ENCODE measurements around the gene TLR9. TPM values are rescaled to one million over a fixed set of nuclear protein-coding genes. Genes with fewer than 3 reads are reported as not detected.

The TLR9 gene
- total and polyA plus RNA-seq, 9 of the 15 experiments (the other 6 are each of a cell fraction or from before 2014, with no cell fraction given), result not detected

DNA sequence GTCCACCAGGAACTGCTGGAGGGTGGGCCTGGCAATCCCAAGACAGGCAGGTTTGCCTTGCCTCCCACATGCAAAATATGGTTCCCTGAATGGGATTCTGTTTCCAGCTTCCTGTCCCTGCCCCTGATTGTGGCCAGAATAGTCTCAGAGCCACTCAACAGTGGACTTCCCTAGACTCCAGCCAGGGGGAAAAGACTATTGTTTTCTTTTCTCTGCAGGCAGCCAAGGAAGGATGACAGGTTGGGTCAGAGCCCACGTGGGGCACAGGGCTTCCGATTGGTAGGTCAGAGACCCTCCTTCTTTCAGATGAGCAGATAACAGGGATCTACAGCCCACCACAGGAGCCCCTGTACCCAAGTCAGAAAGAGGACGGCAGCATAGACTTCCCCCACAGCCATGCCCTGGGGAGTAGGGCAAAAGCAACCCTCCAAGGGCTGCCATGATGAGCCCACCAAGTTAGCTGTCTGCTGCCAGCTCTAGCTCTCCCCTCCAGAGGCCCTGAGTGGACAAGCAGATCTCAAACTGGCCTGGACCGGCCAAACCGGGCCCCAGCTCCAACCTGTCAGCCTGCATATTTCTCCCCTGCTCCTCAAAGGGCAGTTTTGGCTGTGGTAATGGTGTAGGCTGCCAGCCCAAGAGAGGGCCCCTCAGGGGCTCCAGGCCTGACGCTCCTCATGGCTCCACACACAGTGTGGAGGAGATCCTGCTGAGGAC, 6.4 kb downstream of the TLR9 start:
- FAIRE-seq (no peak), DNase-seq (ENCODE audit: extremely low read depth in 1 of 4, low spot score in 3 of 4) (no peak), ATAC-seq (no peak)
- Histone ChIP-seq H3K27me3 (ENCODE audit: control insufficient read depth in 2 of 2, insufficient read depth in 2 of 2, low read length in 2 of 2) (no peaks in the 10 kb centered on the region), H3K27ac (ENCODE audit: extremely low read depth, low read depth, low read length) (no peak overlapping the region), H3K4me2 (ENCODE audit: insufficient read depth, low read length) (peak overlapping the region; percentile 59), H3K9me1 (ENCODE audit: control insufficient read depth, insufficient read depth, low read length) (no peaks in the 10 kb centered on the region), H3K9ac (ENCODE audit: insufficient read depth in 1 of 2, low read depth in 2 of 2, low read length in 2 of 2) (peak overlapping the region in 1 of 2 experiments; percentile 84; a peak in 3 of 4 replicates), H3K79me2 (ENCODE audit: control insufficient read depth, insufficient read depth, low read length) (no peaks in the 10 kb centered on the region), H3K4me3 (no peak overlapping the region), H4K20me1 (replicated peaks; ENCODE audit: control insufficient read depth, insufficient read depth, low read length) (no peaks in the 10 kb centered on the region), H3K4me1 (replicated peaks in 1 of 2; ENCODE audit: control insufficient read depth in 2 of 2, insufficient read depth in 2 of 2, low read length in 2 of 2) (peaks cover 27 to 52% of the 10 kb centered on the region in 2 experiments), H2AFZ (ENCODE audit: low read depth, low read length) (peak overlapping the region; percentile 74), H3K9me3 (replicated peaks; ENCODE audit: control insufficient read depth, insufficient read depth, low read depth, low read length) (no peaks in the 10 kb centered on the region), H3K36me3 (ENCODE audit: control insufficient read depth, insufficient read depth, low read length) (peaks cover 11% of the 10 kb centered on the region)
- 44% methylated on average over 5 of the region's 6 CpGs for WGBS (ENCODE audit: insufficient coverage, low coverage, missing lambda C conversion rate)
- in situ Hi-C loops (cut with MboI), result no loop called here
- ChIA-PET POLR2A (no interaction called here), CTCF (ENCODE audit: low intra/inter-chr PET ratio) (interaction anchor here (0.8 kb wide), 1 partner anchor 119 kb away, joined by 3 read pairs; no protein-coding TSS in a partner anchor)
- TF ChIP-seq MEF2D (tag; conservative IDR thresholded peaks at IDR 0.05; ENCODE audit: low read depth) (no peak), RBFOX2 (IDR thresholded peaks at IDR 0.05; ENCODE audit: low read depth, low read length) (peak; percentile 2; the same call in 1 of the 2 replicates), BCL6 (CRISPR knock-in tag; IDR thresholded peaks at IDR 0.05) (no peak), RAD21 (CRISPR knock-in tag; conservative IDR thresholded peaks at IDR 0.05 in 1 of 2, IDR thresholded peaks at IDR 0.05 in 1 of 2) (no peak), XRCC3 (IDR thresholded peaks at IDR 0.05) (no peak), SMARCB1 (IDR thresholded peaks at IDR 0.05; ENCODE audit: insufficient read length, low read depth) (no peak)
- TF ChIP-seq, protein P1, sequence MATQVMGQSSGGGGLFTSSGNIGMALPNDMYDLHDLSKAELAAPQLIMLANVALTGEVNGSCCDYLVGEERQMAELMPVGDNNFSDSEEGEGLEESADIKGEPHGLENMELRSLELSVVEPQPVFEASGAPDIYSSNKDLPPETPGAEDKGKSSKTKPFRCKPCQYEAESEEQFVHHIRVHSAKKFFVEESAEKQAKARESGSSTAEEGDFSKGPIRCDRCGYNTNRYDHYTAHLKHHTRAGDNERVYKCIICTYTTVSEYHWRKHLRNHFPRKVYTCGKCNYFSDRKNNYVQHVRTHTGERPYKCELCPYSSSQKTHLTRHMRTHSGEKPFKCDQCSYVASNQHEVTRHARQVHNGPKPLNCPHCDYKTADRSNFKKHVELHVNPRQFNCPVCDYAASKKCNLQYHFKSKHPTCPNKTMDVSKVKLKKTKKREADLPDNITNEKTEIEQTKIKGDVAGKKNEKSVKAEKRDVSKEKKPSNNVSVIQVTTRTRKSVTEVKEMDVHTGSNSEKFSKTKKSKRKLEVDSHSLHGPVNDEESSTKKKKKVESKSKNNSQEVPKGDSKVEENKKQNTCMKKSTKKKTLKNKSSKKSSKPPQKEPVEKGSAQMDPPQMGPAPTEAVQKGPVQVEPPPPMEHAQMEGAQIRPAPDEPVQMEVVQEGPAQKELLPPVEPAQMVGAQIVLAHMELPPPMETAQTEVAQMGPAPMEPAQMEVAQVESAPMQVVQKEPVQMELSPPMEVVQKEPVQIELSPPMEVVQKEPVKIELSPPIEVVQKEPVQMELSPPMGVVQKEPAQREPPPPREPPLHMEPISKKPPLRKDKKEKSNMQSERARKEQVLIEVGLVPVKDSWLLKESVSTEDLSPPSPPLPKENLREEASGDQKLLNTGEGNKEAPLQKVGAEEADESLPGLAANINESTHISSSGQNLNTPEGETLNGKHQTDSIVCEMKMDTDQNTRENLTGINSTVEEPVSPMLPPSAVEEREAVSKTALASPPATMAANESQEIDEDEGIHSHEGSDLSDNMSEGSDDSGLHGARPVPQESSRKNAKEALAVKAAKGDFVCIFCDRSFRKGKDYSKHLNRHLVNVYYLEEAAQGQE (IDR thresholded peaks at IDR 0.05; ENCODE audit: borderline replicate concordance), result 0 out of 2 replicates have a peak, but pooled peaks have one; percentile 21
- TF ChIP-seq, protein P1 (CRISPR knock-in tag; IDR thresholded peaks at IDR 0.05; ENCODE audit: low read depth), result no peak
- intact Hi-C loops (cut with micrococcal nuclease), result no loop called here
- no TSS peak for BruUV-seq (replicated peaks)

Data from K562 (cell line).